Measurements from ENCODE around the gene DELE1. TPM values are rescaled to one million over a fixed set of nuclear protein-coding genes. Genes with fewer than 3 reads are reported as not detected.

The DELE1 gene
- polyA plus RNA-seq, 1 donor from 2014 or later: 49.6 TPM

- Histone ChIP-seq H3K36me3 (ENCODE audit: insufficient read depth, low read length) (no peaks in the 10 kb centered on the region), H4K20me1 (ENCODE audit: insufficient read depth) (no peaks in the 10 kb centered on the region), H3K4me2 (ENCODE audit: low read length) (no peak overlapping the region), H3K79me2 (replicated peaks; ENCODE audit: insufficient read depth, low read length) (no peaks in the 10 kb centered on the region), H3K9me2 (ENCODE audit: insufficient read depth, low read length) (no peaks in the 10 kb centered on the region), H2AFZ (ENCODE audit: low read depth, low read length) (no peak overlapping the region), H3K27me3 (ENCODE audit: insufficient read depth, low read depth, low read length) (no peaks in the 10 kb centered on the region), H3K4me3 (ENCODE audit: low read length) (no peak overlapping the region), H3K27ac (ENCODE audit: low read length) (no peak overlapping the region), H3K9me3 (ENCODE audit: low read length) (no peaks in the 10 kb centered on the region), H3F3A (ENCODE audit: insufficient read depth, low read length, poor library complexity, severe bottlenecking) (no peaks in the 10 kb centered on the region), H3K9ac (ENCODE audit: low read length) (no peak overlapping the region)
- TF ChIP-seq EZH2 (IDR thresholded peaks at IDR 0.05; ENCODE audit: borderline replicate concordance, insufficient read depth, low read length, poor library complexity, severe bottlenecking) (no peak), RAD21 (conservative IDR thresholded peaks at IDR 0.05) (no peak), MXI1 (conservative IDR thresholded peaks at IDR 0.05; ENCODE audit: poor library complexity, severe bottlenecking) (no peak), TAF1 (IDR thresholded peaks at IDR 0.05; ENCODE audit: low read depth) (no peak), EP300 (conservative IDR thresholded peaks at IDR 0.05; ENCODE audit: poor library complexity, severe bottlenecking) (no peak), REST (IDR thresholded peaks at IDR 0.05; ENCODE audit: borderline replicate concordance) (no peak), CTCF (IDR thresholded peaks at IDR 0.05; ENCODE audit: poor library complexity, severe bottlenecking) (no peak), POLR2AphosphoS5 (IDR thresholded peaks at IDR 0.05) (no peak), SMC3 (conservative IDR thresholded peaks at IDR 0.05; ENCODE audit: poor library complexity) (no peak)
Observed at GRCh38 chr5:141954194-141954593, 30.5 kb downstream of the DELE1 start.

- Histone ChIP-seq H3K4me3 (ENCODE audit: low read length) (no peak overlapping the region), H3K27ac (ENCODE audit: low read length) (no peak overlapping the region)
- TF ChIP-seq EP300 (conservative IDR thresholded peaks at IDR 0.05; ENCODE audit: poor library complexity, severe bottlenecking) (no peak), POLR2AphosphoS5 (IDR thresholded peaks at IDR 0.05) (no peak), CTCF (IDR thresholded peaks at IDR 0.05; ENCODE audit: poor library complexity, severe bottlenecking) (no peak), MXI1 (conservative IDR thresholded peaks at IDR 0.05; ENCODE audit: poor library complexity, severe bottlenecking) (no peak), TAF1 (IDR thresholded peaks at IDR 0.05; ENCODE audit: low read depth) (no peak), REST (IDR thresholded peaks at IDR 0.05; ENCODE audit: borderline replicate concordance) (no peak), RAD21 (conservative IDR thresholded peaks at IDR 0.05) (no peak), EZH2 (IDR thresholded peaks at IDR 0.05; ENCODE audit: borderline replicate concordance, insufficient read depth, low read length, poor library complexity, severe bottlenecking) (no peak), SMC3 (conservative IDR thresholded peaks at IDR 0.05; ENCODE audit: poor library complexity) (no peak)
Observed at GRCh38 chr5:141957367-141957996, 33.8 kb downstream of the DELE1 start.

More at GRCh38 chr5:141957367-141957996, 33.8 kb downstream of the DELE1 start:
- Histone ChIP-seq H3K9me3 (ENCODE audit: low read length) (no peaks in the 10 kb centered on the region), H4K20me1 (ENCODE audit: insufficient read depth) (no peaks in the 10 kb centered on the region), H2AFZ (ENCODE audit: low read depth, low read length) (no peak overlapping the region), H3K36me3 (ENCODE audit: insufficient read depth, low read length) (no peaks in the 10 kb centered on the region), H3F3A (ENCODE audit: insufficient read depth, low read length, poor library complexity, severe bottlenecking) (no peaks in the 10 kb centered on the region), H3K4me2 (ENCODE audit: low read length) (no peak overlapping the region), H3K9ac (ENCODE audit: low read length) (no peak overlapping the region), H3K79me2 (replicated peaks; ENCODE audit: insufficient read depth, low read length) (no peaks in the 10 kb centered on the region), H3K27me3 (ENCODE audit: insufficient read depth, low read depth, low read length) (no peaks in the 10 kb centered on the region), H3K9me2 (ENCODE audit: insufficient read depth, low read length) (no peaks in the 10 kb centered on the region)

Measured in neural cell (in vitro differentiated cells).